ENCODE measurements around the gene SDR39U1. TPM values are rescaled to one million over a fixed set of nuclear protein-coding genes. Genes with fewer than 3 reads are reported as not detected.

Gene SDR39U1
- polyA plus RNA-seq, 6 donors from 2014 or later, result 79.5 to 106 (median 87.5) TPM

DNA sequence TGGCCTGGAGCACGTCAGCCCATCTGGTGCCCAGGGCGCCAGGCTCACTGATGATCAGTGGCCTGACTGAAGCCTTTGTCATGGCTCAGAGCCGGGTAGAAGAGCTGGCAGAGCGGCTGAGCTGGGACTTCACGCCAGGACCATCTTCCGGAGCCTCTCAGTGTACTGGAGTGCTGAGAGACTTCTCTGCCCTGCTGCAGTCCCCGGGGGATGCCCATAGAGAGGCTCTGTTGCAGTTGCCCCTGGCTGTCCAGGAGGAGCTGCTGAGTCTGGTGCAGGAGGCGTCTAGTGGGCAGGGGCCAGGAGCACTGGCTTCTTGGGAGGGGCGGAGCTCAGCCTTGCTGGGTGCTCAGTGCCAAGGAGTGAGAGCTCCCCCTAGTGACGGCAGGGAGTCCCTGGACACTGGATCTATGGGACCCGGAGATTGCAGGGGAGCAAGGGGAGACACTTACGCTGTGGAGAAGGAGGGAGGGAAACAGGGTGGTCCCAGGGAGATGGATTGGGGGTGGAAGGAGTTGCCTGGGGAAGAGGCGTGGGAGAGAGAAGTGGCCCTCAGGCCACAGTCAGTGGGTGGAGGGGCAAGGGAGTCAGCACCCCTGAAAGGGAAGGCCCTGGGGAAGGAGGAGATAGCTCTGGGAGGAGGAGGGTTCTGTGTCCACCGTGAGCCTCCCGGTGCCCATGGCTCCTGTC lies 10.9 kb downstream of the SDR39U1 start:
- Mint-ChIP-seq H3K4me3 (peak overlapping the region; percentile 88 to 96 (median 94)), H3K9me3 (peaks cover 0 to 2% (median 0%) of the 10 kb centered on the region in 7 donors), H3K36me3 (peaks cover 0 to 17% of the 10 kb centered on the region in 2 donors), H3K4me1 (peaks cover 42 to 58% (median 53%) of the 10 kb centered on the region in 3 donors), H3K27ac (peak overlapping the region; percentile 32 to 99 (median 98)), H3K27me3 (no peaks in the 10 kb centered on the region)
- peak; percentile 84 for DNase-seq
- peak; percentile 44 to 53 for ATAC-seq (ENCODE audit: low read depth in 2 of 2)

DNA sequence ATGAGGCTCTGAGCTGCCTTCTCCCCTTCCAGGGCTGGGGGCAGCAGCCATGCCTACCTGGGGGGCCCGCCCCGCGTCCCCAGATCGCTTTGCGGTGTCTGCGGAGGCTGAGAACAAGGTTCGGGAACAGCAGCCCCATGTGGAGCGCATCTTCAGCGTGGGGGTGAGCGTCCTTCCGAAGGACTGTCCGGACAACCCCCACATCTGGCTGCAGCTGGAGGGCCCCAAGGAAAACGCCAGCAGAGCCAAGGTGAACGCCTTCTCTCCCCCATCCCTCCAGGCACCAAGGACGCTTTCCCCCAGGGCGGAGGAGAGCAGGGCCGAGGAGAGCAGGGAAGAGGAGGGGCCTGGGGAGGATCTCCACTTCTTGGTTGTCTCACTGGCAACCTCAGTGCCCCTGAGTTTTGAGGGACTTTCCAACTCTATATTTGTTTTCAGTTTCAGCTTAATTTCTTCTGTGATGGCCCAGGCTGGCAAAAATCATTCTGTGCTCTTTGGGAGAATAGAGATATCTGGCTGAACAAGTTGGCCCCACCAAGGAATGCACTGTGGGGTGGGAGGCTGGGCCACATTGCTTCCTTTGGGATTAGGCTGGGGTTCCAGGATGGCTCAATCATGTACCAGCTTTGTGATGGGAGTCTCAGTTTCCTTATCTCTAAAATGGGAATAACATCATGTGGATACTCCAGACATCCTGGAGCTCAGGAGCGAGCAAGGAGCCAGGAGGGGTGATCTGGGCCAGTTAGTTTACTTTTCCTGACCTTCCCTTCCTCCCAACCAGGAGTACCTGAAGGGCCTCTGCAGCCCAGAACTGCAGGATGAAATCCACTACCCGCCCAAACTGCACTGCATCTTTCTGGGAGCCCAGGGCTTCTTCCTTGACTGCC lies 11.7 kb downstream of the SDR39U1 start:
- DNase-seq (peak; percentile 82), ATAC-seq (ENCODE audit: low read depth in 2 of 2) (peak; percentile 57 to 71)
- H3K27me3 Mint-ChIP-seq, result no peaks in the 10 kb centered on the region
- peak overlapping the region; percentile 89 to 99 (median 98) for H3K27ac Mint-ChIP-seq
- peaks cover 0 to 2% (median 0%) of the 10 kb centered on the region in 7 donors for H3K9me3 Mint-ChIP-seq
- H3K4me3 Mint-ChIP-seq, result peak overlapping the region; percentile 88 to 96 (median 94)
- H3K36me3 Mint-ChIP-seq, result peaks cover 0 to 17% of the 10 kb centered on the region in 2 donors
- H3K4me1 Mint-ChIP-seq, result peaks cover 34 to 51% (median 50%) of the 10 kb centered on the region in 3 donors

DNA sequence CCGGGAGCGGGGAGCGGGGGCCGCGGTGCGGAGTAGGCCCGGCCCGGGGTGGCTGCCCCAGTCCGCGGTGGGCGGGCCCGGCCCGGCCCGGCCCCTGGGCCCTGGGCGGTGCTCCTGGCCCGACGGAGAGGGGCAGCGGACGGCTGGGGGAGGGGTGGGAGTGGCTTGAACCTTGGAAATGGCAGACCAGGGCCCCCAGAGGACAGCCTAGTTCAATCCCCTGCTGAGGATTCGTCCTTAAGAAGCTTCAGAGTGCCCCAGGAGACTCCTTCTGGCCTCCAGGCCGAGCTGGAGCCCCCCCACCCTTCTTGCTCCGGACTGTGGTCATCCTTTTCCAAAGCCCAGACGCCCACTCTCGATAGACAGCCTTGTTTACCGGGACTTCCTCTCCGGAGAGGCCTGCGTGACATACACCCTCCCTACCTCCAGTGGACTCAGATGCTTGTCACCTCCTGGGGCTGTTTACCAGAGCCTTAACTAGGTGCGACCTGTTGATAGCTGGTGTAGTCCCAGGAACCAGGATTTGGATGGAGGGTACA lies 12.4 kb downstream of the SDR39U1 start:
- DNase-seq, result peak; percentile 52
- H3K36me3 Mint-ChIP-seq, result peaks cover 0 to 17% of the 10 kb centered on the region in 2 donors

GRCh38 chr14:24429395-24430142 lies 13.0 kb downstream of the SDR39U1 start, which contains the start of the genes CBLN3 and KHNYN:
Gene CBLN3 (minus strand): TSS chr14:24429668. CDS start chr14:24429054, 614 bp downstream.
Gene KHNYN (plus strand): TSS chr14:24429954. CDS start chr14:24430731, 777 bp downstream.
- Mint-ChIP-seq H3K36me3 (peaks cover 0 to 17% of the 10 kb centered on the region in 2 donors), H3K27ac (peak within 1 kb of the TSS; percentile 89 to 100 (median 98)), H3K4me1 (peaks cover 25 to 38% (median 37%) of the 10 kb centered on the region in 3 donors), H3K9me3 (no peaks in the 10 kb centered on the region), H3K4me3 (peak within 1 kb of the TSS; percentile 88 to 96 (median 94)), H3K27me3 (no peaks in the 10 kb centered on the region)
- ATAC-seq (ENCODE audit: low read depth in 2 of 2) (peak; percentile 71 to 78), DNase-seq (peak; percentile 90)

More for the DNA sequence above, 12.4 kb downstream of the SDR39U1 start:
- no peaks in the 10 kb centered on the region for H3K27me3 Mint-ChIP-seq
- peak overlapping the region; percentile 89 to 99 (median 98) for H3K27ac Mint-ChIP-seq
- peak; percentile 44 for ATAC-seq (ENCODE audit: low read depth in 2 of 2)
- H3K9me3 Mint-ChIP-seq, result peaks cover 0 to 2% (median 0%) of the 10 kb centered on the region in 7 donors
- H3K4me1 Mint-ChIP-seq, result peaks cover 27 to 43% (median 43%) of the 10 kb centered on the region in 3 donors
- peak overlapping the region; percentile 88 to 96 (median 94) for H3K4me3 Mint-ChIP-seq

DNA sequence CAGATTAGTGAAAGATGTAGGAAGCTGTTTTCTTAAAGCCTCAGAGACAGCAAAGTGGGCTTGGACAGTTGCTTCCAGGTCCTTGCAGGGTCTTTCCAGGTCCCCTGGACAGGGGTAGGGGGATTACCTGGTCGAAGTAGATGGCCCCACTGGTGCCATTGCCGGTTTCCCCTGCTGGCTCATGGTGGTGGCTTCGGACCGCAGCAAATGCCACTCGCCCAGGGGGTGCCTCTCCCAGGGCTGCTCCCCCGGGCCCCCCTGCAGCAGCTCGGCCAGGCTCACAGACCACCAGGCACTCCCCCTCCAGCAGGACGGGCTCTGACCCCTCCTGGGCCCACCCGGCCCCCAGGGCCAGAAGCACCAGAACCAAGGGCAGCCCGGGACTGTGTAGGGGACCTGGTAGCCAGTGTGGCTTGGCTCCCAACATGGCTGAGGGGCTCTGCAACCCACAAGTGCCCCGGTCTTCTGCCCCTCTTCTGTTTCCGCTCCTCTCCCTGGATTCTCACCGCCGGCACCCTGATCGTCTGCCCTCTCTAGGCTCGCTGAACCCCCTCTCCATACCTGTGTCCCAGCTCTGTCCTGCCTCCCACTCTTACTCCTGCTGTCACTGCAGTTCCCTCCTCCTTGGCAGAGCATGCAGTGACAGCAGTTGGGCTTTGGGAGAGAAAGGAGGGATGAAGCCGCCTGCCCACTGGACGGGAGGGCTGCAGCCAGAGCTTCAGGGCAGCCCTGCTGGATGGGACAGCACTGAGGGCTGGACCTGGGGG lies 13.8 kb downstream of the SDR39U1 start:
- DNase-seq (no peak), ATAC-seq (ENCODE audit: low read depth in 2 of 2) (no peak)
- H3K27me3 Mint-ChIP-seq, result no peaks in the 10 kb centered on the region
- H3K4me1 Mint-ChIP-seq, result peaks cover 25 to 36% (median 36%) of the 10 kb centered on the region in 3 donors
- H3K9me3 Mint-ChIP-seq, result no peaks in the 10 kb centered on the region
- peak overlapping the region; percentile 89 to 100 (median 98) for H3K27ac Mint-ChIP-seq
- peak overlapping the region; percentile 88 to 96 (median 93) for H3K4me3 Mint-ChIP-seq
- H3K36me3 Mint-ChIP-seq, result peaks cover 0 to 17% of the 10 kb centered on the region in 2 donors

DNA sequence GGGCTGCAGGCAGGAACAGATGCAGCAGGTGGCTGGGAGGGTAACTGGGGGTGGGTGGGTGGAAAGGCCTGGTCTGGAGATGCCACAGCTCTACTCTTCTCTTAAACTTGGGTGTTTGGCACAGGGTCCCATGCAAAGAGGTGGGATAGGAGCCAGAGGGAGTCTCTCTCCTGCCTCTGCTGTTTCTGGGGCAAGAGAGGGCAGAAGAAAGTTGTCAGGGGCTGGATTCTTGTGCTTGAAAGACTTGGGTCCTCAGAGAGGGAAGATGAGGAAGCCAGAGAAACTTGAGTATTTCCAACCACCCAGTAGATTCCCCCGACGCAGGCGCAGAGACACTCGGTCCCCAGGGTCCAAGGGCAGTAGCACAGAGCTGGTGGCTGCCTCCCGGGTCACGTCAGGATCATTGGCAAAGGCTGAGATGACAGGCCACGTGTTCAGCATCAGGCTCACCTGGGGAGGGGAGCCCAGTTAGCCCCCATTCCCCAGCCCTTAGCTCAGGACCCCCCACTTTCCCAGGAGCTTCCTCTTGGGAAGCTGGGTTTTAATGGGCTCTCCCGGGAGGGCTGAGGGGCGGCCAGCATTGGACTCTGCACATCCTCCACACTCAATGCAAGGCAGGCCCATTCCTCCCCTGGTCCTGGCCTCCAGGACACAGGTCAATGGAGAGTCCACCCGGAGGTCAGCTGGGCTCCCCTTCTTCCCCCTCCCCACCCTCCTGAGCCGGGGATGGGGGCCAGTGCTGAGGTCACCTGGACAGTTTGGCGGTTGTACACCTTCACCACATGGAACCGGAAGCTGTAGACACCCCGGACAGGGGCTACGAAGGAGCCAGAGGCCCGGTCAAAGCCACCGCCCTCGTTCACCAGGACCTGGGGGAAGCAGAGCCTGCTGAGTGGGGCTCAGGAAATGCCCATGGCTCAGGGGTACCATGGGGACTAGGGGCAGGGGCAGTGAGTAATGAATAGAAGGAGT lies 14.8 kb downstream of the SDR39U1 start:
- H3K36me3 Mint-ChIP-seq, result peaks cover 0 to 8% of the 10 kb centered on the region in 2 donors
- H3K27me3 Mint-ChIP-seq, result no peaks in the 10 kb centered on the region
- H3K27ac Mint-ChIP-seq, result peak overlapping the region in 3 of 6 donors; percentile 5 to 89 (median 69)
- DNase-seq, result no peak
- H3K4me3 Mint-ChIP-seq, result peak overlapping the region; percentile 50 to 80 (median 66)
- H3K4me1 Mint-ChIP-seq, result peaks cover 25 to 31% (median 29%) of the 10 kb centered on the region in 3 donors
- ATAC-seq (ENCODE audit: low read depth in 2 of 2), result no peak
- H3K9me3 Mint-ChIP-seq, result no peaks in the 10 kb centered on the region

GRCh38 chr14:24426912-24427536 lies 15.6 kb downstream of the SDR39U1 start:
- no peak for ATAC-seq (ENCODE audit: low read depth in 2 of 2)
- peak overlapping the region in 5 of 8 donors; percentile 9 to 82 (median 25) for H3K4me3 Mint-ChIP-seq
- H3K36me3 Mint-ChIP-seq, result peaks cover 0 to 6% of the 10 kb centered on the region in 2 donors
- H3K9me3 Mint-ChIP-seq, result no peaks in the 10 kb centered on the region
- no peak for DNase-seq
- H3K4me1 Mint-ChIP-seq, result peaks cover 24 to 29% (median 28%) of the 10 kb centered on the region in 3 donors
- H3K27ac Mint-ChIP-seq, result peak overlapping the region in 3 of 6 donors; percentile 22 to 91 (median 89)
- no peaks in the 10 kb centered on the region for H3K27me3 Mint-ChIP-seq

DNA sequence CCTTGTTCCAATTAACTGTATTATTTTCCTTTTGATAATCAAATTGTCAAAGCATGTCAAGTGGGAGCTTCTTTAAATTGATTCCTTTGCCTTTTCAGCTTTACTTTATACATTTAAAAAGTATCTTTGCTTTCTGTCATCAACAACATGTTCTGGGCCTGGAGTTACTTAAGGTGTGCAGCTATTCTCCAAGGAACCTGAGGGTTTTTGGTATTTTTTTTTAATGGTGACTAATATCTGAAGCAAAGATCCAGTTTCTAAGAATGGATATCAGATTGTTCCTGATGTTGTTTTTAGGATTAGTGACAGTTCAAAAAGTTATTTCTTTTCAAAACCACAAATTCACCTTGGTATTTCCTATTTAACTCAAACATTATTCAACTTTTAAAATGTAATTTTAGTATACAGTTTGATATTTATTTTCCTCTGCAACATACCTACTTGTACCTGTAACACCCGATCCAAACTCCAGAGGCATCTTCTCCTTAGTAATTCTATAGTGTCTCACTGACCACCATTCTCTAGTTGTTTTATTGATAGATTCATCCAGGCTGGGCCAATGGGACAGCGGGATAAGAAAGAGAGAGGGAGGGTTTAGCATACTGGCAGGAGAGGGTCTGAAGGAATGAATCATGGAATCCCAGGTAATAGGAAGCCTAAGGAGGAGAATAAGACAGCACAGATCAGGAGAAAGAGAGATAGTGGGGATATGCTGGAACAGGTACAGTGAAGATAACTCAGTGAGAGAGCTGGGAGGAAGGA lies 16.2 kb downstream of the SDR39U1 start:
- peaks cover 17 to 22% (median 22%) of the 10 kb centered on the region in 3 donors for H3K4me1 Mint-ChIP-seq
- ATAC-seq (ENCODE audit: low read depth in 2 of 2), result no peak
- H3K9me3 Mint-ChIP-seq, result no peaks in the 10 kb centered on the region
- DNase-seq, result no peak
- peak overlapping the region in 4 of 8 donors; percentile 9 to 82 (median 70) for H3K4me3 Mint-ChIP-seq
- H3K36me3 Mint-ChIP-seq, result no peaks in the 10 kb centered on the region
- H3K27ac Mint-ChIP-seq, result peak overlapping the region in 3 of 6 donors; percentile 22 to 91 (median 79)
- H3K27me3 Mint-ChIP-seq, result no peaks in the 10 kb centered on the region

DNA sequence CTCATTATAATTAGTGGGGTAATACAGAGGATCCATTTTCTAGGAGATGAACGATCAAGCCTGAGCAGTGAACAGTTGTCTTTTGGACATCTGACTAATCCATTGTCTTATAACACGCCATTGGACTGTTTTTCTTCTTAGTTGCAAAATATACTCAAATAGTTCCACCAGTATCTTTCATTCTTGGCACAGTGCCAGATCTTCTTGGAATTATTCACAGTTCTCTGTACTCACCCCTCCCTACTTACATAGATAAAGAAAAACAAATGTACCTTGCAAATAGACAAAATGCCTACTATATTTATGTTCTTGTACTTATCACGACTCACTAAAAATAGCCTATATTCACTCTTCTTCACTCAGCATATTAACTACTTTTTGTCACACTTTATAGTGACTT lies 16.9 kb downstream of the SDR39U1 start:
- no peak for DNase-seq
- Mint-ChIP-seq H3K36me3 (no peaks in the 10 kb centered on the region), H3K27ac (peak overlapping the region in 1 of 6 donors; percentile 79), H3K4me3 (peak overlapping the region in 1 of 8 donors; percentile 14), H3K9me3 (no peaks in the 10 kb centered on the region), H3K4me1 (peaks cover 10 to 17% (median 17%) of the 10 kb centered on the region in 3 donors), H3K27me3 (no peaks in the 10 kb centered on the region)
- no peak for ATAC-seq (ENCODE audit: low read depth in 2 of 2)

Data from naive B cell (primary cell).